H9 (cell line): ENCODE results near the gene GGT5. TPM values are rescaled to one million over a fixed set of nuclear protein-coding genes. Genes with fewer than 3 reads are reported as not detected.

Experiments
- DNase-seq: peaks from one replicate; pipeline ENCODE4 v3.0.0-alpha.2; 2017
- H2AFZ ChIP-seq: one replicate; pipeline ENCODE4 v1.6.1; 2013; ENCODE audit warnings: mild to moderate bottlenecking, low read length, control low read depth, moderate library complexity
- H2AK5ac ChIP-seq: 2 replicates; pipeline ENCODE4 v1.6.1; 2013; ENCODE audit warnings: low read length, control low read depth, mixed read lengths; ENCODE audit not compliant: insufficient read length
- H2BK120ac ChIP-seq: one replicate; pipeline ENCODE4 v1.6.1; 2013; ENCODE audit warnings: low read depth, mild to moderate bottlenecking, low read length, control low read depth, inconsistent platforms; ENCODE audit not compliant: poor library complexity, severe bottlenecking
- H2BK12ac ChIP-seq: 2 replicates; pipeline ENCODE4 v1.6.1; 2013; ENCODE audit warnings: low read length, control low read depth, mixed read lengths, low read depth; ENCODE audit not compliant: insufficient read length
- H2BK15ac ChIP-seq: 2 replicates; pipeline ENCODE4 v1.6.1; 2013; ENCODE audit warnings: low read depth, low read length, control low read depth
- H2BK20ac ChIP-seq: one replicate; pipeline ENCODE4 v1.6.1; 2013; ENCODE audit warnings: low read depth, mild to moderate bottlenecking, low read length, control low read depth, inconsistent platforms; ENCODE audit not compliant: poor library complexity, severe bottlenecking
- H2BK5ac ChIP-seq: 2 replicates; pipeline ENCODE4 v1.6.1; 2013; ENCODE audit warnings: low read length, control low read depth, mixed read lengths; ENCODE audit not compliant: insufficient read length
- H3K14ac ChIP-seq: 2 replicates; pipeline ENCODE4 v1.6.1; 2013; ENCODE audit warnings: low read length, control low read depth; ENCODE audit not compliant: insufficient read depth
- H3K18ac ChIP-seq: 2 replicates; pipeline ENCODE4 v1.6.1; 2013; ENCODE audit warnings: low read depth, mild to moderate bottlenecking, mixed read lengths, low read length, control low read depth; ENCODE audit not compliant: insufficient read length
- H3K23ac ChIP-seq: 2 replicates; pipeline ENCODE4 v1.6.1; 2013; ENCODE audit warnings: low read length, control low read depth, mixed read lengths, low read depth; ENCODE audit not compliant: insufficient read length
- H3K23me2 ChIP-seq: 2 replicates; pipeline ENCODE4 v1.6.1; 2013; ENCODE audit warnings: low read depth, mild to moderate bottlenecking, mixed read lengths, low read length, control low read depth; ENCODE audit not compliant: insufficient read length, poor library complexity, severe bottlenecking
- H3K27ac ChIP-seq: 2 replicates; pipeline ENCODE4 v1.5.1; 2013; ENCODE audit warnings: low read length, control low read depth, mixed read lengths, low read depth; ENCODE audit not compliant: insufficient read length
- H3K27me3 ChIP-seq: 2 replicates; pipeline ENCODE4 v1.6.1; 2013; ENCODE audit warnings: low read length, control low read depth, inconsistent platforms; ENCODE audit not compliant: insufficient read depth
- H3K4ac ChIP-seq: 2 replicates; pipeline ENCODE4 v1.6.1; 2013; ENCODE audit warnings: low read depth, mild to moderate bottlenecking, control low read depth, inconsistent platforms, low read length, moderate library complexity
- H3K4me1 ChIP-seq: 2 replicates; pipeline ENCODE4 v1.6.1; 2013; ENCODE audit warnings: low read length, control low read depth, inconsistent platforms; ENCODE audit not compliant: insufficient read depth
- H3K4me2 ChIP-seq: 2 replicates; pipeline ENCODE4 v1.6.1; 2013; ENCODE audit warnings: low read length, control low read depth, mixed read lengths; ENCODE audit not compliant: insufficient read length, insufficient read depth
- H3K56ac ChIP-seq: 2 replicates; pipeline ENCODE4 v1.6.1; 2013; ENCODE audit warnings: low read depth, mild to moderate bottlenecking, mixed read lengths, low read length, control low read depth; ENCODE audit not compliant: insufficient read length
- H3K79me1 ChIP-seq: 2 replicates; pipeline ENCODE4 v1.6.1; 2013; ENCODE audit warnings: low read depth, mild to moderate bottlenecking, moderate library complexity, low read length, control low read depth, inconsistent platforms; ENCODE audit not compliant: insufficient read depth, poor library complexity, severe bottlenecking
- H3K79me2 ChIP-seq: 2 replicates; pipeline ENCODE4 v1.6.1; 2013; ENCODE audit warnings: low read length, control low read depth, inconsistent platforms; ENCODE audit not compliant: insufficient read depth
- H3K9ac ChIP-seq: 2 replicates; pipeline ENCODE4 v1.6.1; 2013; ENCODE audit warnings: low read length, control low read depth, mixed read lengths; ENCODE audit not compliant: insufficient read length; ENCODE audit errors: extremely low read depth
- H3K9me3 ChIP-seq: one replicate; pipeline ENCODE4 v1.6.1; 2013; ENCODE audit warnings: low read depth, low read length, inconsistent platforms; ENCODE audit not compliant: control insufficient read depth
- H3T11ph ChIP-seq: one replicate; pipeline ENCODE4 v1.6.1; 2013; ENCODE audit warnings: mild to moderate bottlenecking, low read length, control low read depth, inconsistent platforms
- H4K20me1 ChIP-seq: one replicate; pipeline ENCODE4 v1.6.1; 2013; ENCODE audit not compliant: control insufficient read depth, insufficient read length, insufficient read depth
- H4K5ac ChIP-seq: 2 replicates; pipeline ENCODE4 v1.6.1; 2013; ENCODE audit warnings: low read depth, mild to moderate bottlenecking, mixed read lengths, low read length, control low read depth; ENCODE audit not compliant: insufficient read length
- H4K8ac ChIP-seq: replicated peaks from 2 replicates; pipeline ENCODE4 v1.6.1; 2013; ENCODE audit warnings: low read length, control low read depth, mixed read lengths, low read depth; ENCODE audit not compliant: insufficient read length
- H4K91ac ChIP-seq: 2 replicates; pipeline ENCODE4 v1.6.1; 2013; ENCODE audit warnings: low read depth, mild to moderate bottlenecking, moderate library complexity, mixed read lengths, low read length, control low read depth; ENCODE audit not compliant: insufficient read length
- H3K27ac Mint-ChIP-seq, 3 experiments: 2 replicates in 2 of 3; 3 replicates in 1 of 3; pipeline ENCODE4 v1.8.0; 2020 to 2021; ENCODE audit warnings: mixed read lengths in 3 of 3, mild to moderate bottlenecking in 1 of 3, moderate library complexity in 1 of 3
- H3K27me3 Mint-ChIP-seq: 2 replicates; pipeline ENCODE4 v1.8.0; 2021; ENCODE audit warnings: low read depth, mild to moderate bottlenecking, moderate library complexity, mixed read lengths
- H3K36me3 Mint-ChIP-seq, 3 experiments: 2 replicates in 2 of 3; 3 replicates in 1 of 3; pipeline ENCODE4 v1.8.0; 2020 to 2021; ENCODE audit warnings: low read depth in 3 of 3, mixed read lengths in 3 of 3; ENCODE audit not compliant: insufficient read depth in 1 of 3
- H3K4me1 Mint-ChIP-seq, 2 experiments: 2 replicates each; pipeline ENCODE4 v1.8.0; 2020; ENCODE audit warnings: mixed read lengths in 2 of 2
- H3K4me3 Mint-ChIP-seq, 2 experiments: 2 replicates in 1 of 2; 3 replicates in 1 of 2; pipeline ENCODE4 v1.8.0; 2020 to 2021; ENCODE audit warnings: mild to moderate bottlenecking in 2 of 2, mixed read lengths in 2 of 2, moderate library complexity in 1 of 2
- H3K9me3 Mint-ChIP-seq, 2 experiments: 2 replicates in 1 of 2; 3 replicates in 1 of 2; pipeline ENCODE4 v1.8.0; 2020; ENCODE audit warnings: mild to moderate bottlenecking in 2 of 2, mixed read lengths in 2 of 2, moderate library complexity in 1 of 2
- CTCF ChIP-seq: fragments of 200-600 bp; sonication (generic); conservative IDR thresholded peaks from 3 replicates; pipeline ENCODE4 v1.8.0; 2021; ENCODE audit warnings: antibody characterized with exemption, mild to moderate bottlenecking
- WGBS: extraction: QIAGEN DNeasy Blood & Tissue Kit; methylation state at CpG from one replicate; pipeline ENCODE4 v1.1.7; 2013; ENCODE audit warnings: missing lambda C conversion rate, low lambda C conversion rate, mixed read lengths; ENCODE audit not compliant: insufficient read length; ENCODE audit errors: extremely low coverage; 5-methylcytosine and 5-hydroxymethylcytosine counted together
- total RNA-seq: library from RNA; stranded (reverse); gene quantifications from 2 replicates; pipeline ENCODE4 v1.2.1, GENCODE V29; 2021

The GGT5 gene
- total RNA-seq, 1 experiment from 2014 or later, result 0.20 TPM

- Histone ChIP-seq H3K56ac (no peak overlapping the region), H2BK120ac (no peak overlapping the region), H3K27me3 (no peaks in the 10 kb centered on the region), H2BK5ac (no peak overlapping the region), H3K23ac (no peak overlapping the region), H3K27ac (no peak overlapping the region), H2BK15ac (no peak overlapping the region), H3T11ph (no peak overlapping the region), H3K23me2 (no peaks in the 10 kb centered on the region), H4K20me1 (no peaks in the 10 kb centered on the region), H3K18ac (no peak overlapping the region), H3K9ac (no peak overlapping the region), H2AK5ac (no peak overlapping the region), H2BK12ac (no peak overlapping the region), H3K79me1 (no peaks in the 10 kb centered on the region), H3K4me1 (no peaks in the 10 kb centered on the region), H3K4ac (no peak overlapping the region), H3K79me2 (no peaks in the 10 kb centered on the region), H2AFZ (no peak overlapping the region), H3K4me2 (no peak overlapping the region), H2BK20ac (no peak overlapping the region), H3K9me3 (no peaks in the 10 kb centered on the region), H4K5ac (no peak overlapping the region), H4K8ac (no peak overlapping the region), H3K14ac (no peak overlapping the region), H4K91ac (no peak overlapping the region)
- no peak for DNase-seq
- Mint-ChIP-seq H3K27ac (no peak overlapping the region), H3K4me3 (no peak overlapping the region), H3K27me3 (no peaks in the 10 kb centered on the region; the same call in none of the 2 replicates), H3K36me3 (peaks cover 2 to 20% (median 11%) of the 10 kb centered on the region in 3 experiments; a peak in 5 of 7 replicates), H3K4me1 (peaks cover 10 to 22% of the 10 kb centered on the region in 2 experiments), H3K9me3 (no peaks in the 10 kb centered on the region; a peak in 2 of 5 replicates)
- no peak for TF ChIP-seq CTCF
- no CpG with 5 or more reads among the region's 12 CpGs for WGBS
Measured at GRCh38 chr22:24178021-24178431, 66.9 kb downstream of the GGT5 start.
